B cell (primary cell): ENCODE data around the gene PTPRG. TPM values are rescaled to one million over a fixed set of nuclear protein-coding genes. Genes with fewer than 3 reads are reported as not detected.

Experiments used
- ATAC-seq: fragments of 200-7000 bp; cut with Tn5 transposase; one replicate; pipeline ENCODE4 v1.10.0; 2021; ENCODE audit warnings: low read depth, mild to moderate bottlenecking, moderate number of reproducible peaks, moderate library complexity
- CTCF ChIA-PET: fragments of 350-600 bp; sonication (Branson Sonifier 250); formaldehyde crosslinking; loops from one replicate; lab custom pipeline; 2021; ENCODE audit warnings: antibody characterized with exemption, inconsistent platforms; lab: Charles Lee
- POLR2A ChIA-PET: fragments of 350-600 bp; sonication (Branson Sonifier 250); formaldehyde crosslinking; loops from one replicate; lab custom pipeline; 2021; ENCODE audit warnings: antibody characterized with exemption; lab: Charles Lee
- DNase-seq: peaks from one replicate; pipeline ENCODE4 v3.0.0; 2013
- H2AFZ ChIP-seq: 2 replicates; pipeline ENCODE4 v1.6.1; 2012; ENCODE audit warnings: mild to moderate bottlenecking, low read depth, low read length; ENCODE audit not compliant: insufficient read depth, poor library complexity, severe bottlenecking
- H3K27ac ChIP-seq, 2 donors: 1 replicate in 1 of 2; 2 replicates in 1 of 2; pipeline ENCODE4 v1.5.1; 2012 to 2013; ENCODE audit warnings: low read length in 2 of 2, mild to moderate bottlenecking in 2 of 2, moderate library complexity in 1 of 2
- H3K27me3 ChIP-seq, 4 experiments: fragments of 200-600 bp in 1 of 4; sonication (generic) in 1 of 4; replicated peaks in 1 of 4; 1 replicate in 2 of 4; 2 replicates in 2 of 4; pipeline versions ENCODE4 v1.6.1 to v1.7.0; 2013 to 2016; ENCODE audit warnings: low read length in 3 of 4, mild to moderate bottlenecking in 2 of 4, mixed read lengths in 1 of 4, moderate library complexity in 1 of 4; ENCODE audit not compliant: insufficient read depth in 4 of 4, control insufficient read depth in 3 of 4; ENCODE audit errors: control extremely low read depth in 1 of 4
- H3K36me3 ChIP-seq, 2 experiments: replicated peaks in 1 of 2; 1 replicate in 1 of 2; 2 replicates in 1 of 2; pipeline versions ENCODE4 v1.6.1 to v1.7.1; 2013; ENCODE audit warnings: low read length in 1 of 2; ENCODE audit not compliant: insufficient read depth in 2 of 2, control insufficient read depth in 1 of 2; ENCODE audit errors: control extremely low read depth in 1 of 2, extremely low read depth in 1 of 2
- H3K4me1 ChIP-seq, 2 donors: fragments of 200-600 bp in 1 of 2; sonication (generic) in 1 of 2; 1 replicate in 1 of 2; 2 replicates in 1 of 2; pipeline versions ENCODE4 v1.5.1 to v1.6.1; 2013 to 2017; ENCODE audit warnings: low read length in 2 of 2; ENCODE audit not compliant: control insufficient read depth in 2 of 2, insufficient read depth in 2 of 2
- H3K4me2 ChIP-seq: replicated peaks from 2 replicates; pipeline ENCODE3; 2012; ENCODE audit warnings: mild to moderate bottlenecking, low read depth, low read length; ENCODE audit not compliant: poor library complexity, severe bottlenecking
- H3K4me3 ChIP-seq, 5 experiments: fragments of 200-600 bp in 1 of 5; sonication (generic) in 1 of 5; 1 replicate in 3 of 5; 2 replicates in 2 of 5; pipeline versions ENCODE4 v1.5.1 to v1.7.0; 2011 to 2016; ENCODE audit warnings: low read length in 4 of 5, mild to moderate bottlenecking in 4 of 5, low read depth in 2 of 5, control low read depth in 1 of 5, moderate library complexity in 1 of 5; ENCODE audit not compliant: insufficient read depth in 1 of 5; ENCODE audit errors: control extremely low read depth in 1 of 5, extremely low read depth in 1 of 5
- H3K79me2 ChIP-seq: fragments of 200-600 bp; sonication (generic); one replicate; pipeline ENCODE4 v1.6.0; 2016; ENCODE audit warnings: low read length; ENCODE audit not compliant: control insufficient read depth, insufficient read depth
- H3K9ac ChIP-seq: fragments of 200-600 bp; sonication (generic); 2 replicates; pipeline ENCODE4 v1.6.1; 2017; ENCODE audit warnings: mild to moderate bottlenecking, low read length, moderate library complexity
- H3K9me3 ChIP-seq, 3 donors: one replicate each; pipeline versions ENCODE4 v1.6.1 to v1.7.1; 2013; ENCODE audit warnings: low read length in 2 of 3; ENCODE audit not compliant: control insufficient read depth in 2 of 3, insufficient read depth in 1 of 3; ENCODE audit errors: control extremely low read depth in 1 of 3
- H4K20me1 ChIP-seq: 2 replicates; pipeline ENCODE4 v1.6.0; 2012; ENCODE audit warnings: mild to moderate bottlenecking, low read length; ENCODE audit not compliant: insufficient read depth, control insufficient read depth, poor library complexity, severe bottlenecking
- H3K27ac Mint-ChIP-seq: one replicate; pipeline ENCODE4 v1.8.0; 2021; ENCODE audit warnings: mixed read lengths
- H3K27me3 Mint-ChIP-seq: one replicate; pipeline ENCODE4 v1.8.0; 2021; ENCODE audit warnings: mixed read lengths
- H3K4me1 Mint-ChIP-seq: one replicate; pipeline ENCODE4 v1.8.0; 2021; ENCODE audit warnings: mixed read lengths
- H3K4me3 Mint-ChIP-seq: one replicate; pipeline ENCODE4 v1.8.0; 2021; ENCODE audit warnings: mixed read lengths
- H3K9me3 Mint-ChIP-seq: one replicate; pipeline ENCODE4 v1.8.0; 2022; ENCODE audit warnings: mixed read lengths; ENCODE audit not compliant: insufficient read depth
- CTCF ChIP-seq: fragments of 200-600 bp; IDR thresholded peaks from one replicate; pipeline ENCODE4 v1.8.0; 2022; ENCODE audit warnings: antibody characterized with exemption, mild to moderate bottlenecking
- EZH2 ChIP-seq: IDR thresholded peaks from 2 replicates; pipeline ENCODE4 v1.6.1; 2012; ENCODE audit warnings: borderline replicate concordance, low read depth, mild to moderate bottlenecking, moderate library complexity, low read length; ENCODE audit not compliant: insufficient read depth, poor library complexity, severe bottlenecking
- WGBS: methylation state at CpG from one replicate; pipeline ENCODE4 v1.1.5; 2013; ENCODE audit warnings: missing lambda C conversion rate; ENCODE audit not compliant: insufficient coverage; 5-methylcytosine and 5-hydroxymethylcytosine counted together
- intact Hi-C: fragments of 100-400 bp; cut with micrococcal nuclease; formaldehyde crosslinking; loops from one replicate; pipeline ENCODE4 v1.10.0; 2022
- polyA plus RNA-seq: library from polyadenylated mRNA; depleted of rRNA; stranded (reverse); fragments of >200 nt; gene quantifications from 2 replicates; pipeline ENCODE4 v1.2.3, GENCODE V29; 2012
- total RNA-seq, 2 donors: library from RNA; stranded (reverse); fragments of 120-200 nt in 1 of 2; gene quantifications; 1 replicate in 1 of 2; 2 replicates in 1 of 2; pipeline versions ENCODE4 v1.2.3 to v1.2.4, GENCODE V29; 2013 to 2022

PTPRG gene
- total and polyA plus RNA-seq, 2 donors (not counting 1 experiment from before 2014, with no cell fraction given) = 0.12 to 1.3 TPM

- intact Hi-C loops = no loop called here
- H3K79me2 ChIP-seq = no peaks in the 10 kb centered on the region
Observed at GRCh38 chr3:61568127-61568526, 6.8 kb downstream of the PTPRG start.

More at GRCh38 chr3:61568127-61568526, 6.8 kb downstream of the PTPRG start:
- H3K27me3 Mint-ChIP-seq = peaks cover 31% of the 10 kb centered on the region
- CTCF ChIA-PET = no interaction called here
- POLR2A ChIA-PET = no interaction called here
- Histone ChIP-seq H3K4me1 (no peaks in the 10 kb centered on the region), H2AFZ (no peak overlapping the region), H4K20me1 (no peaks in the 10 kb centered on the region), H3K4me2 (no peak overlapping the region), H3K9me3 (peaks cover 0 to 2% (median 0%) of the 10 kb centered on the region in 3 donors), H3K27me3 (peaks cover 0 to 19% (median 2%) of the 10 kb centered on the region in 4 experiments), H3K9ac (no peak overlapping the region), H3K27ac (no peak overlapping the region), H3K4me3 (no peak overlapping the region), H3K36me3 (no peaks in the 10 kb centered on the region)
- TF ChIP-seq EZH2 = no peak
- no peak for TF ChIP-seq CTCF
- DNase-seq (no peak), ATAC-seq (no peak)
- no peak overlapping the region for H3K27ac Mint-ChIP-seq
- no CpG with 5 or more reads among the region's 1 CpG for WGBS
- H3K9me3 Mint-ChIP-seq = no peaks in the 10 kb centered on the region
- peaks cover 4% of the 10 kb centered on the region for H3K4me1 Mint-ChIP-seq
- H3K4me3 Mint-ChIP-seq = no peak overlapping the region
